DMS79 treated with DMSO at 0.1 percent for 48 hours (cell line): ENCODE results near the gene GSDME.
"Not testable (repeated sequence)": the region's sequence is repeated elsewhere in the genome, so short reads cannot be mapped to it uniquely, and the experiment has no call there.

ENCODE experiments used
- DNase-seq: peaks from one replicate; lab custom pipeline; 2025; lab: John Stamatoyannopoulos, UW

The GSDME gene

DNA sequence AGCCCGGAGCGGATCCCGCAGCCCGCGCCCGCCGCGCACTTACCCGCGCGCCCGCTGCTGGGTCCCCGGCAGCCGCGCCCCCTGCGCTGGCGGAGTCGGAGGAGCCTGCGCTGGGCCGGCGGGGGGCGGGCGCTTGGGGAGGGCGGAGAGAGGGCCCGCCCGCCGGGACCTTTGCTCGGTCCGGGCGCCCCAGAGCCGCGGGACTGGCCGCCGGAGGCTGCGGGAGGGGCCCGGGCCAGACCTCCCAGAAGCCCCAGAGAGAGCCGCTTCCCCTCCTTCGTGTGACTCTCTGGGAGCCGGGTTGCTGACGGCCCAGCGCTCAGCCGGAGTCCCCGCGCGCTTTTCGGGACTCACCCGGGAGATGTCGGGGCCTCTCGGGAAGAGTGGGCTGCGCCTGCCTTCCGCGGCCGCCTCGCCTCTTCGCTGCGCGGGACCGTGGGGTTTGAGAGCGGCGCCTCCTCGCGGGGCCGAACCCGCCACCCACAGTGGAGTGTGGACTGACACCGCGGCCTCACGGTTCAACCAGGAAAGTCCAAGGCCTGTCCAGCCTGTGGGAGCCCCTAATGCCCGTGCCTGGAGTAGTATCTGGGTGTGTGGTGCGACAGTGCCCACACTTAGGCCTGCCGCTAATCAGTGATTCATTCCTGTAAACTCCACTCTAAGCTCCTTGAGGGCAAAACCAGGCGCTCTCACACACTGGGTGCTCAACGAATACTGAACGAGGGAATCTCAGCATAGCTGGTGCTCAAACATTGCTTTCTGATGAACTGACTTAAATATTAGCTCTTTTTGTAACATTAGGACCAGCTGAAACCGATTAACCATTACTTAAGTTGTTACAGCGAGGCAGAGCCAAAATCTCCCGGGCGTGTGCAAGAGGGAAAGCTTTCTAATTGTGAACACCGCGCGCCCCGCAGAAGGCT, at the start of gene GSDME:
Gene GSDME, minus strand, starts transcription at position 112 of the 923 bp plus-strand sequence. CDS start 7,690 bp downstream, outside the sequence.
- DNase-seq = no peak

DNA sequence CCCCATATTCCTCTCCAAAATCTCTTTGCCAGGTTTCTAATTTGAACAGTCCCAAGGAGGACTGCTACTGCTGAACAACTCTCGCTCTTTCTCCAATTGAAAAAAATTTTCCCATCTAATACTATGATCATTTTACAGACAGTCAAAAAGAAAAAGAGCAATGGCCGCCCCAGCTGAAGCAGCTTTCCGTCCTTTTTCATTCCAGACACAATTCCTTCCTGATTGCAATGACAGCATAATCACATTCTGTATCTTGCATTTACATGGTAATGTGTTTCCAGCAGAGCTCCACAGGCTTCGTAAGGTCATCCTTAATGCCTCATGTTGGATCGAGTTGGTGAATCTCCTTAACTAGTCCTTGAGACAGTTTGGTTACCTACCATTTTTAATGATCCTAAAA, 45.0 kb upstream of the GSDME start:
- DNase-seq = no peak

DNA sequence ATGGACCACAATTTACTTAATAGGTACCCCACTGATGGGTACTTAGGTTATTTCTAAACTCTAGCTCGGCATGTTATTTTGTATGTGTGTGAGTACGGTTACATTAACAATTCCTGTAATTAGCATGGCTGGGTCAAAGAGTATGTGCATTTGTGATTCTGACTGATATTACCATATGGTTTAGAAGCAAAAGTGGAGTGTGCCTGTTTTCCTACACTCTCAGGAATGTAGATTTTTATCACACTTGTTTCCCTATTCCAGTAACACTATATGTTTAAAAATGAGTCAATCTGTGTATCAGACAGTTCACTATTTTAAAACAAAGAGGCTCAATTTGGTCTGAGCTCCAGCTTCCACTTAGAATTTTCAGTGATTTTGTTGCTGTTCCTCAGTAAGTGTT, 44.6 kb upstream of the GSDME start:
- DNase-seq = no peak

DNA sequence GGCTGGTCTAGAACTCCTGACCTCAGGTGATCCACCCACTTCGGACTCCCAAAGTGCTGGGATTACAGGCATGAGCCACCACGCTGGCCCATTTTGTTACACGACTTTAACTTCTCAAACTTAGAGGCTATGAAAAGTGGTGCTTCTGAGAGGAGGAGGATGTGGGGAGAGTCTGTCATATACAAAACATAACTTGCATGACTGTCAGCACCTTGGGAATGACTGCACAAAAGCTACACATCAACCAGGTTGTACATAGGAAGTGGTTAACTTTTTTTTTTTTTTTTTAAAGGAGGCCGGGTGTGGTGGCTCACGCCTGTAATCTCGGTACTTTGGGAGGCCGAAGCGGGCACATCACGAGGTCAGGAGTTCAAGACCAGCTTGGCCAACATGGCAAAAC, 43.4 kb upstream of the GSDME start:
- no peak for DNase-seq

DNA sequence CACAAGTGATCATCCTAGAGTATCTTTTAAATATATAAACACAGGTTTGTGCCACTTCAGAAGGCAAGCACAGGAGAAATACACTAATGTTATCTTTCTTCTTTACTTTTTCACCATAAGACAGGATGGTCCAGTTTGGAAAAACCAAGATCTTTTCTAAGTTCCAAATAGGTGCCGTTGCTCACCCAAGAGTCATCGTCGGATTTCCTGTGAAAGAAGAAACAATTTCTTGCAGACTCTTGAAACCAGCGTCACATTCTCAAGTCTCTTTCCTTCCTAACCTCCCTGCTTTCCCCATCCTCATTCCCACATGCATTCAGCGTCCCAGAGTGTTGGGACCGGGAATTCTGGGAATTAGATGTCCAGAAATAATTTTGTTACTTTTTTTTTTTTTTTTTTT, 42.8 kb upstream of the GSDME start:
- no peak for DNase-seq

DNA sequence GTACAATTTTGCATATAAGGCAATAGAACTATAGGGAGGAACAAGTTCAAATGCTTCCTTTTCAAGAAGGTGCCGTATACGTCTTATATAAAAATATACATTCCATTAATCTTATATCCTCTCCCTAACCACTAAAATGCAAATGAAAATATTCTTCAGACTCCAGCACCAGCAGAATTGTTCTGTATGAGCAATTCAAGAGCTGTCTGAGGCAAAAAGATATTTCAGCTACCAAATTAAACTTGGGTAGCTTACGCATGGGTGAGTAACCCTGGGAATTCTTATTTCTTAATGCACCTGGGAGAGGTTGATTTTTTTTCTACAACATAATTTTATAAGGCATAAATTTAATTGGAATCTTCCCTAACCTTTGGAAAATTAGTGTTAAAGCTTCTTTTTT, 42.2 kb upstream of the GSDME start:
- no peak for DNase-seq

DNA sequence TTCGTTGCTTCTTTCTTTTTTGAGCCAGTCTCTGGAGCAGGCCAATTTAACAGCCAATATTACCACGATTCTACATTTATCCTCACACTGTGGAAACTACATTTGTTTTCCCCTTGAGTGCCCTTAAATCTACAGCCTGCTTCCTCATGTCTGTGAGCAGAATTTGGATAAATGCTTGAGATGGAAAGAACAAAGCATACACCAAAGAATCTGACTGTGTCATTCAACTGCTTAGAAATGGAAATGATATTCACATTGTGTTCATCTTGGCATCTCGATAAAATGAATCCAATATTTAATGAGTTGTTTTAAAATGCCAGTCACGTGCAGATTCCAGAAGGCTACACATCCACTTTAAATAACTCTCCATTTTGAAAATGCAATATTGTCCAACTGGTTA, 41.0 kb upstream of the GSDME start:
- DNase-seq = no peak

DNA sequence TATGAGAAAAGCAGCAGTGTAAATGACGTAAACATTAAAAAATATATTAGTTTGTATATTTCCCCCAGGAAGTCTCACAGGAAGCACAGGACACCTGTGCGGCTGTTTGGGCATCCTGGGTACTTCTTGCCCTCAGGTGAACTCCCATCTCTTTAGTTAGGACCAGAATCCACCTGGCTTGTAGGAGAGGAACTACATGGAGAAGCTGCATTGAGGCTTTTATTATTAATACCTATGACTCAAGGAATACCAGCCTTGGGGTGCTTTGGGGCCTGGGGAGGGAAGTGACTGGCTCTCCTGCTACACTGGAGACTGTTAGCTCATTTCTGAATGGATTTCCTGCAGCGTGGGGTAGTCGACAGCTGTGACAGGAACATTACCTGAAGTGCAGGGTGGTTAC, 40.0 kb upstream of the GSDME start:
- DNase-seq = no peak

DNA sequence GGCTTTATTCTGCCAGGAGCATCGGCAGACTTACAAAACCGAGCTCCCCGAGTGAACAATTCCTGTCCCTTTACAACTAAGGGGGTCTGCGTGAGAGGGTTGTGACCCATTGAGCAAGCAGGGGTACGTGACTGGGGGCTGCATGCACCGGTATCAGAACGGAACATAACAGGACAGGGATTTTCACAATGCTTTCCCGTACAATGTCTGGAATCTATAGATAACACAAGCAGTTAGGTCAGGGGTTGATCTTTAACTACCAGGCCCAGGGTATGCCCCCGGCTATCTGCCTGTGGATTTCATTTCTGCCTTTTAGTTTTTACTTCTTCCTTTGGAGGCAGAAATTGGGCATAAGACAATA, 38.1 kb upstream of the GSDME start:
- DNase-seq = no peak

DNA sequence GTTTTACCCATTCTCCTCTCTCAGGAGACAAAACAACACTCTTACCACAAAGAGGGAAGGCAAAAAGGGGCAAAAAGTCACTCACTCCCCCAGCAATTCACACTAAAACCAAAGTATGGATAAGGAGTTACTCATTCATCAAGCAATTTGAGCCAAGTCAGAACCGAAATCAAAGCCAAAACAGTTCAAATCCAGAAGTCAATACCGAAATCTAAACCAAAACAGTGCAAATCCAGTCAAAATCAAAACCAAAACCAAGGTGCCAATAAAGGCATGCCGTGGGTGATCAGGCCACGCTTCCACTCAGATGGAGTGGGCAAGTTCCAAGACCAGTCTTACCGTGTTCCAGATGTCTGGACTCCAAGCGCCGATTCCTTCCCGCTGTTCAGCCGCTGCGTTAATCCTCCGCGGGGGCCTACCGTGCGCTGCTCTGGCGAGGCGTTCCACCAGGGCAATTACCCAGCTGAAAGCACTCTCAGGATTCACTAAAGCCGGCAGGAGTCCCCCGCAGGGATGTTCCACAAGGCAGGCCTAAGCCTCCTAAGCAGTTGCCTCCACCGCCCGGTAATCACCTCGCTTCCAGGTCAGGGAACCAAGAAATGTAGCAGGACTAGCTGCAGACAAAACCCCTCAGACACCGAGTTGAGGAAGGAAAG, 37.6 kb upstream of the GSDME start:
- not testable (repeated sequence) for DNase-seq

DNA sequence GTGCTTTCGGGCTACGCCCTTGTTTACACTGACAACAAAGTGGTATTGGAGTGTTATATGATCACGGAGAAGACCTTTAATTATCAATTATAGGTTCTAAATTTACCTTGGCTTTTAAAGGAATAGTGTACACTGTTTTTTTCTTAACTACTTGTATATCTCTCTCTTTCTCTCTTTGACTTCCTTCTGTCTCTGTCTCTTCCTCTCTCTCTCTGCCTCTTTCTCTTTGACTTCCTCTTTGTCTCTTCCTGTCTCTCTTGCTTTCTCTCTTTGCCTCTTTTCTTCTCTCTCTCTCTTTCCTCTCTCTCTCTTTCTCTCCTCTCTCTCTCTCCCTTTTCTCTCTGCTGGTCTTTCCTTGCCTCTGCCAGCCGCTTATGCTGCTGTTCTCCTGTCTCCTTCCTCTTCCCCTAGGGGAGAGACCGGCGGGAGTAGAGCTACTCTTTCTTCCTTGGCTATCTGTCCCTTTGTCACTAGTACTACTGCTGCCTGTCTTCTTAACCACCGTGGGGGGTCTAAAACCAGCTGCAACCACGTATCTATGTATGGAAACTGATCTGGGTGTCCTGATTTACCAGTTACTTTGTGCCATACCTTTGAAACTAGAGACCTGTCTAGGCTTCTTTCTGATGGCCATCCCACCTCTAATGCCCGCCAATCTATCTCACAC, 36.9 kb upstream of the GSDME start:
- no peak for DNase-seq

DNA sequence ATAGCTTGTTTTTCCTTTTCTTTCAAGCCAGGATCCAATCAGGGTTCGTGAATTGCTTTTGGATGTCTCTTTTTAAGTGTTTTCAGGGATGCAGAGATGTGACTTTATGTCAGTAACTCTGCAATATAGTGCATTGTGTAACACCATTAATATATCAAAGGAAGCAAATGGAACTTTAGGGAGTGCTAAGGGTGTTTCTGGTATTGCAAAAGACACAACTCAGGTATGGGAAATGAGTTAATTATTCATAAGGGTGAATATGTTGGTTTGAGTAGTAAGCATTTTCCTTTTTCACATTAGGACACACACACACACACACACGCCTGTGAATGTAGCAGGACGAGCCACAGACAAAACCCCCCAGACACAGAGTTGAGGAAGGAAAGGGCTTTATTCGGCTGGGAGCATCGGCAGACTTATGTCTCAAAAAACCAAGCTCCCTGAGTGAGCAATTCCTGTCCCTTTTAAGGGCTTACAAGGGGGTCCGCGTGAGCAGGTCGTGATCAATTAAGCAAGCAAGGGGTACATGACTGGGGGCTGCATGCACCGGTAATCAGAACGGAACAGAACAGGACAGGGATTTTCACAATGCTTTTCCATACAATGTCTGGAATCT, 31.8 kb upstream of the GSDME start:
- DNase-seq = no peak

DNA sequence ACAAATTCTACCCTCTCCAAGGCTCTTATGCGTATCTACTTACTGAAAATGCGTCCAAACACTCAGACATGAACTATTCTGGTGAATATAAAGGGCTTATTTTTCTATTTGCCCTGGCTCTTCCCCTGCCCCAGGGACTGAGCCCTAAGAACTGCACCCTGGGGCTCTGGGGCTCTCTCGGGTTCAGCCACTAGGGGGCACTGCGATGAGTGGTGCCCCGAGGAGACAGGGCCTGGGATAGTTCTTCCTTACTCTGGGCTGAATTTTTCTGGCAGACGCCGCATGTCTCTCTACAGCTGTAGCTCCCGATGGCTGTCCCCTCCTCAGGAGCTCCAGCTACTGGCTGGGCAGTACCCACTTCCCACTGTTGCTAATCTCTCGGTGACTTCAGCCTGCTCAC, 30.8 kb upstream of the GSDME start:
- no peak for DNase-seq

DNA sequence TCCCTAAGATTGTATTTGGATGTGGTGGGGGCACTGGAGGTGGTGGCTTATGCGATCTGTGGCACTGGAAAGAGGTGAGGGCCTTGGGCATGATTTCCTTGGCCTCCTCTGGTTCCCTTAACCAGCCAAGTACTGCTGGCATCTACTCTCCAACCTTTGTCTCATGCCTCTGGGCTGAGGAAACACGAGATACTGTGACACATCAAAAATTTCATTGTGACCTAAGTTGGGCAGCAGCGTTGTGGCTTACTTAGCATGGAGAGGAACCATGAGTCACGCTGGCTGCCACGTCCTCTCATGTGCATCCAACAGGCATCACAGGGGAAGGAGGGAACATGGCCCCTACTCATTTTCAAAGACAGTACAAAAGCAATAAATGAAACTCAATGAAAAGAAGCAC, 29.7 kb upstream of the GSDME start:
- no peak for DNase-seq

DNA sequence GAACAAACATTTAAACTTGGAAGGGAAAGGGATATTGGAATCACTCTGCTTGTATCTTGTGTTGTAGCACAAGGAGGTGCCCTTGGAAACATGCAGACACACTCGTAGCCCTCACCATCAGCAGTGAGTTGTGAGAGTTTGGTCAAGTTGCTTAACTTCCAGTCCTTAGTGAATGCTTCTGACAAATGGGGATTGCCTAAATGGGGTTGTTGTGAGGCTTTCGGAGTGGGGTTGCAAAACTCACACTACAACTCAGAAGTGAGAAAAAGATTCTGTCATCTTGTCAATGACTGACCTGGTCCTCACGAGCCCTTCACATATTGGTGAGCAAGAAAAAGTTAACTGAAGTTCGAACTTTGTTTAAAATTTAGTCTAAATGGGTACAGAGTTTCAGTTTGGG, 29.0 kb upstream of the GSDME start:
- no peak for DNase-seq

DNA sequence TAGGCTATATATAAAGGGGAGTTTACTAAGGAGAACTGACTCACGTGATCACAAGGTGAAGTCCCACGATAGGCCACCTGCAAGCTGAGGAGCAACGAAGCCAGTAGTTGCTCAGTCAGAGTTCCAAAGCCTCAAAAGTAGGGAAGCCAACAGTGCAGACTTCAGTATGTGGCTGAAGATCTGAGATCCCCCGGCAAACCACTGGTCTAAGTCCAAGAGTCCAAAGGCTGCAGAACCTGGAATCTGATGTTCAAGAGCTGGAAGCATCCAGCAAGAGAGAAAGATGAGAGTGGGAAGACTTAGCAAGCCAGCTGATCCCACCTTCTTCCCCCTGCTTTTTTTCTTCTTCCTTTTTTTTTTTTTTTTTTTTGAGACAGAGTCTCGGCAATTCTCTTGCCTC, 27.0 kb upstream of the GSDME start:
- no peak for DNase-seq

DNA sequence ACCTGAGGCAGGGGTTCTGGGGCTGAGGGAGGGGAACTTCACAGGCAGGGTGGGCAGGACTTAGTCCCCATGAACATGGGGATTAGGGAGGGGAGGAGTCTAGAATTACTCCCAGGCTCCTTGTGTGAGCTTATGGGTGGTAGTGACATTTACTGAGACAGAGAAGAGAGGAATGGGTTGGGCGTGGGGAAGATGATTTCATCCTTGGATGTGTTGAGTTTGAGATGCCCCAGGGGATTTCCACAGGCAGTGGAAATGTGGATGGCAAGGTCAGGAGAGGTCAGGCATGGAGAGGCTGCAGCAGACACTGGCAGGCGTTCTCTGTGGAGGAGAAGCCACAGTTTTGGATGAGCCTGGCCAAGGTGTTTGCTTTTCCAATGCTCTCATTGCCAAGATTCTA, 26.4 kb upstream of the GSDME start:
- DNase-seq = no peak

DNA sequence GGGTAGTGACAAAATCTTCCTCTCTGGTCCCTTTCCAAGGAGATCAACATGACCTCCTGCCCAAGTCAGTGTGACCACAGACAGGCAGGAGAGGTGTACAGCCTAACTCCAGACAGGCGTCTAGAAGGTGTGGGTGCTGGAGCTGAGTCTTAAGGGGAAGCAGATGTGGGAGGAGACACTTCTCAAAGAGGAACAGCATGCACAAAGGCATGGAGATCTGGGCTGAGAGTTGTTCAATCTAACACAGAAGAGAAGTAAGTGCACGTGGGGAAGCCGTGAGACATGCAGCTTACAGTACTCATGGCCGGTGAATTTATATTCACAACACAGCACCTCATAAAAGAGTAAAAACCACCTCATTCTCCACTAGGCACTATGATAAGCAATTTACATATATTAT, 23.8 kb upstream of the GSDME start:
- DNase-seq = no peak

DNA sequence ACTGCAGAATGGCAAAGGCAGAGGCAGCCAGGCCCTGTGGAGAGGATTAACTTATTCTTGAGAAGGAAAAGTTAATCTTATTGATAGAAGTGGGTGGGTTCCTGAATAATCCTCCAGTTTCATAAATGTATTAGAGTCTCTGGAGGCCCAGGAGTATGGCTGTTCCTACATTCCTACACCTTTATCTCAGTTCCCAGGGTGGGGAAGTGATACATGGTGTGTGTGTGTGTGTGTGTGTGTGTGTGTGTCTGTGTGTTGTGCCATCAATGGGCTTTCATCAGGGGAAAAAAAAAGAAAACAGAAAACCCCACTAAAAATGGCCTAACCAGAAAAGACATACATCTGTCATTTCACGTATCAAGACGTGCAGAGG, 22.0 kb upstream of the GSDME start:
- DNase-seq = no peak

DNA sequence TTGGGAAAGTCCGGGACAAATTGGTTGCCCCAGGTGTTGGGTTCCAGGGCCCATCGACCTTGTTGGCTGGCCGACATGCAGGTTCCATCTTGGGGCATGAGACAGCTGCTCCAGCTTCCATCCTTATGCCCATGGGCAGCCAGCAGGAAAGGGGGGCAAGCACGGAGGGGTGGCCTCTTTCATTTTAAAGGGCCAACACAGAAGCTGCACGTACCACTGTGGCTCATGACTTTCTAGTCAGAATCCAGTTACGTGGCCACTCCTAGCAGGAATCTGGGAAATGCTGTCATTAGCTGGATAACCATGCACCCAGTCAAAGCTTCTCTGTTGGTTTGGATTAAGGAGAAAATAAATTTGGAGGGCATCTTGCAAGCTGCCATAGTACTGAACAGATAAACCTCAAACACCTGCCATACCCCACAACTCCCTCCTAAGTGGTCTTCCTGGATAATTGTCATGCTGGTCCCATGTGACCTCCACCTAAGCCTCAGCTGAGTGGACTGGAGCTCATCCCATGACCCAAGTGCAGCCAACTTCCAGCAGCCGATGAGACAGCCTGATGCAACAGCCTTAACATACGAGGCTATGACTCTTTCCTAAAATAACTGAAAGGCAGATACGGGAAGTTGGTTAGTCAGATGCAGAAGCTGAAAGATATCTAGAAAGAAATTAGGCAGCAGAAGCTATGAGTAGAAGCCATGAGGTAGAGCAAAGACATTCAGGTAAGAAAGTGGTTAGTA, 21.4 kb upstream of the GSDME start:
- no peak for DNase-seq

DNA sequence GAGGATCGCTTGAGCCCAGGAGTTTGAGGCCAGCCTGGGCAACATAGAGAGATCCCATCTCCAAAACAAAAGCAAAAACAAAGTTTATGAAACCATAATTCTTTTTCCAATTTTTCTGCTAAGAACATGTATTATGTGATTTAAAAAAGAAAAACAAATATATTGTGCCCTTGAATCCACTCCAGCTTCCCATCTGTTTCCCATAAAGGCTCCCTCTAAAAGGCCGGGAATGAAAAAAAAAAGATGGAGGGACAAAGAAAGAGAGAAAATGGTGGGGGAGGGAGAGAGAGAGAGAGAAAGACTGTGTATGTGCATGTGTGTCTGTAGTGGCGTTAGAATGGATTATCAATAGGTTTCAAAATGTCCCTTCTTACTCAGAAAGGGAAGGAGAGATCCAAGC, 20.5 kb upstream of the GSDME start:
- DNase-seq = no peak

DNA sequence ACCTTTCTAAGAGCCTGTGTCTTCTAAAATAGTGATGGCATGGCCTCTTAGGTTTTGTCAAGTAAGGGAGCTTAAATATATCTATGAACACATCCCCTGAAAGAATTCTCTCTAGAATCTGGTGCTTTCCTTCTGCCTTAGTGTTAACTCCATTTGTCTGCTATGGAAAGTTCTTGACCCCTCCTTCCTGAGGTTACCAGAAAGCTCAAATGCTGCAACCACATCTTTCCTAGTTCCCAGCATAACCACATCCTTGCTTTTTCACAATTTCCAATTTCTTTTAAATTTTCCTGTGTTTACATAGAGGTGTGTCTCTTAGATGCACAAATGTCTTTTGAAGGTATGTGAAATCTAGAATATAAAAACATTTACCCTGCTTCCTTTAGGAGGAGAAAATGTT, 16.4 kb upstream of the GSDME start:
- no peak for DNase-seq
